ENCODE data around the gene ATOSA.

The ATOSA gene, protein sequence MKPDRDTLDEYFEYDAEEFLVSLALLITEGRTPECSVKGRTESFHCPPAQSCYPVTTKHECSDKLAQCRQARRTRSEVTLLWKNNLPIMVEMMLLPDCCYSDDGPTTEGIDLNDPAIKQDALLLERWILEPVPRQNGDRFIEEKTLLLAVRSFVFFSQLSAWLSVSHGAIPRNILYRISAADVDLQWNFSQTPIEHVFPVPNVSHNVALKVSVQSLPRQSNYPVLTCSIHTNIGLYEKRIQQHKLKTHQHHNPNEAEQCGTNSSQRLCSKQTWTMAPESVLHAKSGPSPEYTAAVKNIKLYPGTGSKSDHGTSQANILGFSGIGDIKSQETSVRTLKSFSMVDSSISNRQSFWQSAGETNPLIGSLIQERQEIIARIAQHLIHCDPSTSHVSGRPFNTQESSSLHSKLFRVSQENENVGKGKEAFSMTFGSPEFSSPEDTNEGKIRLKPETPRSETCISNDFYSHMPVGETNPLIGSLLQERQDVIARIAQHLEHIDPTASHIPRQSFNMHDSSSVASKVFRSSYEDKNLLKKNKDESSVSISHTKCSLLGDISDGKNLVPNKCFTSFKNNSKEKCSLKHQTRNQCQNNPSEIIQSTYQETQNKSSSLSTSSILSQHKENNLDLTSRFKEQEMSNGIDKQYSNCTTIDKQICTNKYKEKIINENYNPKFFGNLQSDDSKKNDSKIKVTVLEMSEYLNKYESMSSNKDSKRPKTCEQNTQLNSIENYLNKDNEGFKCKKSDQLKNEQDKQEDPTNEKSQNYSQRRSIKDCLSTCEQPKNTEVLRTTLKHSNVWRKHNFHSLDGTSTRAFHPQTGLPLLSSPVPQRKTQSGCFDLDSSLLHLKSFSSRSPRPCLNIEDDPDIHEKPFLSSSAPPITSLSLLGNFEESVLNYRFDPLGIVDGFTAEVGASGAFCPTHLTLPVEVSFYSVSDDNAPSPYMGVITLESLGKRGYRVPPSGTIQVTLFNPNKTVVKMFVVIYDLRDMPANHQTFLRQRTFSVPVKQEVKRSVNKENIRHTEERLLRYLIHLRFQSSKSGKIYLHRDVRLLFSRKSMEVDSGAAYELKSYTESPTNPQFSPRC

DNA sequence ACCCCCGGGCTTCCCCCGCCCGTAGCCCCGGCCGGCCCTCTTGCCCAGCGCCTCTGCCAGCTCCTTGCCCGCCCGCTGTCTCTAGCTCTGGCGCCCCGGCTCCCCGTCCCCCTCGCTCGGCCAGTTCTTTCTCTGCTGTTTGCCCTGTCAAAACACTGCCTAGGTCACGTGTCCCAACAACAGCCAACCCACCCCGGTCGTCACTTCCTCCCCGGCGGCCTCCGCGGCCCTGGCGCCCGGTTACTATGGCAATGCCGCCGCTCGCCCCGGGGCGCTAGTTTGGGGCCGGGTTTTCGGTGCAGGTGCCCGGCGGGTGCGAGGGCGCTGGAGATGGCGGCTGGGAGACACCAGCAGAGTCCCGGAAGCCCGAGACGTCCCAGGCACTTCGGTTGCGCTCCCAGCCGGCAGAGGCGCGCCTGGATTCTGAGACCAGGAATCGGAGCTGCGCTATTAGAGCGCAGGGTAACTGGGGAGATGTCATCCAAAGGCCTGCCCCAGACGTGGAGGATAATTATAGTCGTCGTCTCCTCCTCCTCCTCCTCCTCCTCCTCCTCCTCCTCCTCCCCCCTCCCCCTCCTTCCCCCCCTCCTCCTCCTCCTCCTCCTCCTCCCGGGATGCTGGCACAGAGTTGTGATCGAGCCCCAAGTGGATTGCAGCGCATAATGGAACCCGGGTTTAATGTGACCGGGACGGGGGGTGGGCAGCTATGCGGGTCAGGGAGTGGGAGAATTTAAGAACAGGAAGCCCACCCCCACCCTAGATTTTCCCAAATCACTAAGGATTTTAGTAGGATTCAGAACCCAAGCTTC, at the start of gene ATOSA:
TSS of gene ATOSA (minus strand) at position 157 of the 809 bp plus-strand sequence. CDS start 1,367 bp downstream, outside the sequence.
- peak; percentile 37 to 77 for DNase-seq

DNA sequence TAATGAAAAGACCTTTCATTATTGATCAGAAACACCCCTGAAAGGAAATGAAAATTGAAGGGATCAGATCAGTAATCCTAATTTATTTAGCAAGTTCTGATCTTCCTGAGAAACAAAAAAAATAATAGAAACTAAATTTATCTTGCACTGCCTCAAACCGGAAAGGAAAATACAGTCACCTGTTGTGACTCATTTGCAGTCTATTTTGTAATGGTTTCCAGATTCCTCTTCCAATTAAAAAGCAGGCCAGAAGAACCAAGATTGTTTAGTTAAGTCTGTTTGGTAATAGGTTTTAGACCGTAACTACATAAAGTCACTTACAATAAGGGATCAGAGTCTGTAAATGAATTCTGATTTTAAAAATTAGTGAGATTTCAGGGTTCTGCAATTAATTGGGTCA, 49.7 kb upstream of the ATOSA start:
- peak in 1 of 2 experiments; percentile 5 for DNase-seq

DNA sequence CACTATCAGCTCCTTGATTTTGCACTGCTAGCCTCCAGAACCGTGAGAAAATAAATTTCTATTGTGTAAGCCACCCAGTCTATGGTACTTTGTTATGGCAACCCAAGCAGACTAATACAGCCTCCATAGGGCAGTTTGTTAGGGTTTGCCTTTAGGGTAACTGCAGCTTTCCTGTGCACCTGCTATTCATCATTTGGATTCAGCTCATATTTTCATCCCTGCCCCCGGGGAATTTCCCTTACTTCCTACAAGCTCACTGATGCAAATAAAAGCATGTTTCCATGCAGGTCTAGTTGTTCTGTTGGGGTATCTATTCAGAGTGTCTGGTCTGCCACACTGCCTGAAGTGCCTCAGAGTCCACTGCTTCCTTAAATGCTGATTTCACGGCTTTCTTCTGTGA, 48.6 kb upstream of the ATOSA start:
- DNase-seq = no peak

DNA sequence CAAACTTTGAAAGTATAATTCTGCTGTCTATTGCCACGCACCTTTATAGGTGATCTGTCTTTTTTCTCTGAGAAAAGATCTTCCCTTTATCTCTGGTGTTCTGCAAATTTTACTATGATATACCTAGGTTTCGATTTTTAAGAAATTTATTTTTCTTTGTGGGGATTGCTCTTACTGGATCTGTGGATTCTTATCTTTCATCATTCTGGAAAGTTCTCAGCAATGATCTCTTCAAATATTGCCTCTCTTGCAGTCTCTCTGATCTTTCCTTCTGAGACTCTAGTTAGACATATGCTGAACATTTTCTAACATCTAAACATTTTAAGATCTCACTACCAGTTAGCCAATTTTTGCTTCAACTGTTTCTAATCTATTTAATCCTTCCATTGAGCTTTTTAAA, 47.0 kb upstream of the ATOSA start:
- no peak for DNase-seq

DNA sequence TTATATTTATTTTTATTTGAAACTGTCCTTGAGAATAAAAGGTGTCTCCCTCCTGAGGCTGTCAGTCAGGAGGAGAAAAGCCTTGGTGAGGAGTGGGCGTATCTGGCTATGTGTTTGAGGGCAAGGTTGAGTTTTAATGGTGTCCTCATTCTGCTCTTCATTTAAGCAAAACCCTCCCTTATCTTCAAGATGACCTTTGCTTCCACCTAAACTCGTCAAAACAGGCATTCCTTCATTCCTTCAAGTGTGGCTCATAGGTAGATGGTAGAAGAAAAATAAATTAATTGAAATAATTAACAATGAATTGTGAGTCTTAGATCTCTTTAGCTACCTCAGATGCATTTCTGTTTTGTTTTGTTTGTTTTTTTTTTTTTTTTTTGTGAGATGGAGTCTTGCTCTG, 39.4 kb upstream of the ATOSA start:
- no peak for DNase-seq

DNA sequence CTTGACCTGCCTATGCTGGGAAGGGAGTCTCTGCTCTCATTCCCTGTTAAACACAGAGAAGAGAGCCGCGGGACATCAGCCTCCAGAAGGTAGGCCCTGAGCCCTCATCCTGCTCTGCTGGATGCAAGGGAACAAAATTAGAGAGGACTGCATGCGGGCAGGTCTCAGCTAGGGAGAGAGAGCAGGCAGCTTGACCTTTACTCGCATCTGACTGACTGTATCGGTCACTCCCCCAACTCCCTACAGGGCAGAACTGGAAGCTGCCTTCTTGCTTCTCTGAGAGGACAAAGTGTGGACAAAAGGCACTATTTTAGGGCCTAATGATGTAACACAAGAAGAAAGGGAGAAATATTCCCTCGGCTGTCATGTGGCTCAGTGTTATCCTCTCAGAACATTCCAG, 38.7 kb upstream of the ATOSA start:
- no peak for DNase-seq

DNA sequence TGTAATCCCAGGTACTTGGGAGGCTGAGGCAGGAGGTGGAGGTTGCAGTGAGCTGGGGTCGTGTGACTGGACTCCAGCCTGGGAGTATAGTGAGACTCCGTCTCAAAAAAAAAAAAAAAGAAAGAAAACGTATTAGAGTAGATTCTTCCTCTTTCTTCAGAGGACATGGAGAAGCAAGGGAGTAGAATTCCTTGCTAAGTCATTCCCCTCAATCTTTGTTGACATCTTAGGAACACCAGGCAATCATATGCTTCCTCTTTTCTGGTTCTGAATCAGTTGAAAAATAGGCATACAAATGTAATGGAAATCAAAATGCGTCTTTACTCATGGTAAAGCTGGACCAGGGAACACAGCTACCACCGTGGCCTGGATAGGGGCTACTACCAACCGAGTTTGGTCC, 38.3 kb upstream of the ATOSA start:
- DNase-seq = no peak

DNA sequence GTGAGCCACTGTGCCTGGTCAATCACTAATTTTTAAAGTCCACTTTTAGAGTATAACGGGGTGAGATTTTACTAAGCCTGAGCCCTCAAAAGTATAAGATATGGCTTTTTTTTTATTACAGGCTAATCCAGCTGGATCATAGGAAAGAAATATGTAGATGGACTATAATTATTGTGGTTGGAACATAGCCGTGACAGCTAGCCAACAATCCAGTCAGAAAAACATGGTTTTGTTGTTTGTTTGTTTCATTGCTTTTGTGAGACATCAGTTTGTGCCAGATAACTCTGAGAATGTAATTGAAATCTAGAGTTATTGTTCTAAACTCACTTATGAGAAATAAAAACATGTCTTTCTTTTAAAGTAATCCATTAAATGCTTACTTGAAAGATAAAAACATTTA, 37.3 kb upstream of the ATOSA start:
- DNase-seq = no peak

DNA sequence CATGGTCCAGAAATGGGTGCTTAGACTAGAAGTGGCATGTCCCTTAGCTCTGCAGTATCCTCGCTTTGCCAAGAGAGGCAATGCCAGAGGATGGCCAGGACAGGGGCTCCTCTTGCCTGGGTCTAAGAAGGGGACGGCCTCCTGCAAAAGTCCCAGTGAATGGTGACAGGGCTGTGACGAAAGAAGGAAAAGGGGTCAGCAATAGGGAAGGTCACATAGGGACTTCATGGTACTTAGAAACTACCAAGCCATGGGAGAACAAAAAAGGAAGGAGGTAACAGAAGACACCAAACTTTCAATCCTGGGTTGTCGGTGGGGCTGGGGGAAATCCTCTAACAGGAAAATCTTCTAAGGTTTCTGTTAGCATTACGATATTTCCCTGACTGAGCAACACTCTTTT, 36.2 kb upstream of the ATOSA start:
- no peak for DNase-seq

DNA sequence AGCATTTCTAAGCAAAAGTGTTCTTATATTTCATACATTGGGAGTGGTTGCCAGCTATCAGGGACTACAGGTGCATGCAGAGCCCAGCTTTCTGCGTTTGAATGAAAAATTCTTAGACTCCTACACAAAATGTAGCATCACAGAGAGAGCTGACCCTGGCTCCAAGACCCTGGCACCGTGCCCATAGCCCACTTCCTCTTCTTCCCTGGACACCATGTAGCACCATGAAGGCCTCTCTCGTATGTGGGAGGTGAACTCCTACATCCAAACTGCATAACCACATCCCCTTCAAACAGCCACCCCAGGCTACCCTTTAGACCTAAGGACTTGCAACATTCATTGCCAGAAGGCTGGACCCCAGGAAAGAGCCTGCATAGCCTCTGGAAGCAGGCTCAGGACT, 35.8 kb upstream of the ATOSA start:
- DNase-seq = no peak

DNA sequence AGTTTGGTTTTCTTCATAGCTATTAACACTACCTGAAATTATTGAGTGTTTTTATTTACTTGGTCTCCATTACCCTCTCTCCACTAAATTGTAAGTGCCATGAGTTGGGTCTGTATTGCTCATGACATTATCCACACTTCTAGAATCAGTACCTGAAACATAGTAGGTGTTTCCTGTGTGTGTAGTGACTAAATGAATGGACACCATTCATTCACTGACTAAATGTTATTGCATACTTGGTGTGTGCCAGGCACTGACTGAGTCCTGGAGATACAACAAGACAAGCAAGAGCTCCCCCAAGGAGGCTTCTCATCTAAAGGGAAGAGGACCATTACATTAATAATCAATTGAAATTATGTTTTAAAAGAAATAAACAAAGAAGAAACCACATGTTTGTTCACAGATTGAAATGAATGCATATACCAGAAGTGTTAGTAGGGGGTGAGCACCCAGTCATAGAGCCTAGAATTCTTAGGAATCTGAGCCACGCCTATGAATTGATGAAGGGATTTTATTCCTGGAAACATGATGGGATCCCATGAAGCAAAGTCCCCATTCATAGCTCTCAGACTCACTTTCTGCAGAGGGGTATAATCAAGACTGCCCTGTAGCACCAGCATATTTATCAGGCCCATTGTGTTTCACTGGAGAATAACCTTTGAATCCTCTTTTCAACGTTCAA, 31.7 kb upstream of the ATOSA start:
- no peak for DNase-seq

DNA sequence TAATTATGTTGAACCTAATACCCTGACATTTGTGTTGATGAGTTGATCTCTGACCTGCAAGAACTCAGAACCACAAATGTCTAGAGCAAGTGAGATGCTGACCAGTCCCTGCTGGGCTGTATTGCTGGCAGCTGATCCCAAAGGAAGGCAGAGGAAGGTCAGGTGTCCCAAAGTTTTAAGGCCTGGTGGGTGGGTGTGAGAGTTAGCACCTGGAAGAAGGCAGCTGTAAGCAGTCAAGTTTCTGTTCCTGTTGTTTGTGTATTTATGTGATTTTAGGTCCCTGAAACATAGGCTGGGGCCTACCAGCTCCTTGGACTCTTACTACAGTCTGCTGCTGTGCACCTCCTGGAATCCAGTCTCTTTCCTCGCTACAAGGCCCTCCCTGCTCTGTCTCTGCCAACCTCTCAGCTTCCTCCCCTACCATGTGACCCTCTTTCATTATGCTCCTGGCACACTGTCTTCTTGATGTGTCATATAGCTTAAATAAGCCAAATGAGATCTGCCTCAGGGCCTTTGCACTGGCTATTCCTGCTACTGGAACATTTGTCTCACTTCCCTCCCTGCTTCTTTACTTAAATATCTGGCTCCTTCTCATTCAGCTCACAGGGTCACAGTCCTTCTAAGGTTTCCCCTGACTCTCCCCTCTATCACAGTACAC, 31.0 kb upstream of the ATOSA start:
- DNase-seq = no peak

DNA sequence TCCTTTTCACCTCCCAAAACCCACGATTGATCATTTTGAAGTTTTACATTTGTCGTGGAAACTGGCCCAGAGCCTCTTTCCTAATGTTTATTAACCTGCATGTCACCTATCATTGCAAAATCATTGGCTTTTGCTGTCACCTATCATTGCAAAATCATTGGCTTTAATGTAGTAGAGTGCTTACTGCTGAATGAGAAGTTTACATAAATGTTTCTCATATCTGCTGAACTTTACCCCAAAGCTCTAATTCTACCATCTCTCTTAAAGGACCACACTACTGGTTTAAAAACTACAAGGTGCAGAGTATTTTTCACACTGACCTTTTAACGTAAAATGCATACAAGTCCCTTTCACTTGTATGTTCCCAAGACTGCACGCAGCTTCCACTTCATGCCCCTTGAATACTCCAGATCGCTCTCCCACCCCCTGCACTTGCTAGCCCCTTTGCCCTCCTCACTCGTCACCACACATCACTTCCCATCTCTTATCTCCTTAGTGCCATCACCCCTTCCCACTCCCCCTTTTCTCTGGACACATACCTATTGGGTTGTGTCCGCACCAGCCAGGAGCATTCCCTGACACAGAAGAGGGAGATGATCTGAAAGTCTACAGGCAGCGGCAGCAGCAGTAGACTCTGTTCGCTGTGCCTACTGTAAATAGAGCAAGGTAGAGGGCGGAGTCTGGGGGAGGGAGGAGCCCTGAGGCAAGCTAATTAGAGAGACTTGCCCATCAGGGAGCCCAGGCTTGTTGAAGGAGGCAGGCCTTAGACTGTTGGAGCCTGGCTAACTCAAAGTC, 30.2 kb upstream of the ATOSA start:
- DNase-seq = no peak

DNA sequence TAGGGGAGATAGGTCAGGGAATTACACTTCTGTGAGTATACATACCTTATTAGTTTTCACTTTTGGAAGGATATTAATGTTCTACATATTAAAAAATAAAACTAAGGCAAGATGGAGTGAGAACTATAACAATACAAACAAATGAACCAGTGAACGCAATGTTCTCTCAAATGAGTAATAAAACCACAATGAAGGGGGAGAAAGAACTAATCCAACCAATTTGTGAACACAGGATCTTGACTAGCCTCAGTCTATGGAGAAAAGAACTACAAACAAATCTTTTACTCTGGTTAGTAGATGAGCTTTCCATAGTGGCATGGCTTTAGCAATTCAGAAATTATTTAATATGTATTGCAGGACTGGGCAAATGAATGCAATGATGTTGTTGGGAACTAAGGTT, 26.9 kb upstream of the ATOSA start:
- DNase-seq = no peak

DNA sequence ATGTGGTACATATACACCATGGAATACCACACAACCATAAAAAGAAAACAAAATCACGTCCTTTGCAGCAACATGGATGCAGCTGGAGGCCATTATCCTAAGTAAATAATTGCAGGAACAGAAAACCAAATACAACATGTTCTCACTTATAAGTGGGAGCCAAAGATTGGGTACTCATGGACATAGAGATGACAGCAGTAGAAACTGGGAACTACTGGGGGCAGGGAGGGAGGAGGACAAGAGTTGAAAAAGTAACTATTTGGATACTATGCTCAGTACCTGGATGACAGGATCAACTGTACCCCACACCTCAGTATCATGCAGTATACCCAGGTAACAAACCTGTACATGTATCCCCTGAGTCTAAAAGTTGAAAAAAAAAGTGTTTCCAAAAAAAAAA, 23.2 kb upstream of the ATOSA start:
- no peak for DNase-seq

DNA sequence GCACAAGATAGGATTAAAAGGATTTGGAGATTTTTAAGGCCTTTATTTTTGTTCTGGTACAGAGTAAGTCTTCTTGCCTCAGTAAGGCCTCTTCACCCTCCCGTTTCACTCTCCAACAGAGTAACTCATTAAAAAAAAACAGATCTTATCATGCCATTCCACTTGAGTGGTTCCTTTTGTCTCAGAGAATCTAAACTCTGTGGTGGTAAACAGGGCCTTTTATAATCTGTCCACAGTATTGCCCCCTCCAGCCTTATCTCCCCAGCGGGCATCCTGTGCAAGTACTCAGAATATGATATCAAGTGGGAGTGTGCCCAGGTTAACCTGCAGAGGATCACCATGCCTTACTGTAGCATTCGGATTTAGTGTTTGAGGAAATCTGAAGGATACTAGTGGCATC, 20.3 kb upstream of the ATOSA start:
- no peak for DNase-seq

DNA sequence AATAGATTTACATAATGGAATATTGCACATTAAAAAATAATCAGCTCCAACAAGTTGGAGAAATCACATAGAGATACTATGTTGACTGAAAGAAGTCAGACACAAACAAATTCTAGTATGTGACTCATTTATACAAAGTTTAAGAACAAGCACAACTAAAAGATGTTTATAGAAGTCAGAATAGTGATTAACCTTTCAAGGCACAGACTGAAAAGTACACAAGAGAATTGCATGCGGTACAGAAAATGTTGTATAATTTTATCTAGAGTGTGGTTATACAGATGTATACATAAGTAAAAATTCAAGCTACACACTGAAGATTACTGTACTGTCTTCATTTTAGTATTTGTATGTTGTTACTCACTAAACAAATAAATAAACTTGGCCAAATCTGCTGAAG, 19.3 kb upstream of the ATOSA start:
- no peak for DNase-seq

DNA sequence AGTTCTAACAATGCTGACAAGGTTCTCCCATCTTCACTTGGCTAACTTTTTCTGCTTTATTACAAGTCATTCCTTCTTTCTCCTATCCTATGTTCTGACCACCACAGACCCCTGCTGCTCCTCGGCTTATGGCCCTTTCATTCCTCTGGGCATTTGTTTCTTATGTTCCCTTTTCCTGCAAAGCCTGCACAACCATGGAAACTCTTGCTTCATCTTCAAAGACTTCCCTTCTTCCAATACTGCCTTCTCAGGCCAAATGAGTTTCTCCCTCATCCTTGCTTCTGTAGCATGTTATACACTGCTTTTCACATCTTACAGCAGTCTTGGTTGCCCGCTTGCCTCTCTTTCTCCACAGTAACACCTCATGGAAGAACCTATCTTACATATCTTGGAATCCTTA, 17.9 kb upstream of the ATOSA start:
- DNase-seq = no peak

DNA sequence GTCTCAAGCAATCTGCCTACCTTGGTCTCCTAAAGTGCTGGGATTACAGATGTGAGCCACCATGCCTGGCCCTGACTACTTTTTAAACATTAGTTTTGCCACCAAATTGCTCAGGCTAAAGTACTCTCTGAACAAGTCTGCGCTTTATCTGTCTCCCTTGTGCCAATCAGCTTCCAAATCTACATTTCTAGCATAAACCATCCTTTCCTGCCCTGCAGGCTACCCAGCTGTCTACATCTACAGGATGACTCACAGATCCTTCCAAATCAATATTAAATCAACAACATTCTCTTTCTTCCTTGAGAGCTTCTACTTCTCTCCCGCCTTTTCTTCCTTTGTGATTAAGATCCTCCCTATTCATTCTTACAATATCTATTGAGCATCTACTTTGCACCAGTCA, 16.0 kb upstream of the ATOSA start:
- no peak for DNase-seq

DNA sequence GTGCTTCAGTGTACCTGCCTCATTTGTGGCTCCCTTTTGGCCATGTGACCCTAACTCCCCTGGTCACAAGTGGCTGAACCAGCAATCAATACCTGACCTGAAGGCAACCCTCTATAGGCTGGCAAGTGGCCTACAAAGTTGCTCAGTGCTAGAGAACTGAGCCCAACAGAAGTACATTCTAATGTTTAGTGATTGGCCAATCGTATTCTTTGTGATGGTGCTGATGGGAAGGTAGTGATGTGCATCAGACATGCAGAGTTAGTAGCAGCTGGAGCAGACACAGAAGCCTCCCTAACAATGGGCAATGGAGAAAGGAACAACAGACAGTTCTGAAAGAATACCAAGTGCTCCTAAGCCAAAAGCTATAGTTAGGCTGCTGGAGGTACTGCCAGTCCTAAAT, 10.4 kb upstream of the ATOSA start:
- DNase-seq = no peak

DNA sequence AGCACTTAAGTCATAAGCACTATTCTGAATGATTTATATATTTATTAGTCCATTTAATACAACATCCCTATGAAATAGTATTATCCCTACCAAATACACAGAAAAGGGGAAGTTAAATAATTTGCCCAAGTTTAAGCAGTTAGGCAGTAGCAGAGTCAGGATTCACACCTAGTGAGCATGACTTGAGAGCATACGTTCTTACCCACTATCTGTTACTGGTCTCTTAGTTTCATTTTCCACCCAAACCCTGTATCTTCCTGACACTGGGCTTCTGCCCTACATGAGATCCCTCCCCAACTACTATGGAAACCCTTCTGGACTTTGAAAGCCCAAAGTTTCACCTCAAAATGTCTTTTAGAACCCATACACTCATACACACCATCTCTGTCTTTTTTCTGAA, 4.4 kb upstream of the ATOSA start:
- DNase-seq = no peak

Data from SW 1271 (cell line).